ENCODE results near the gene ZFAND4. TPM values are rescaled to one million over a fixed set of nuclear protein-coding genes. Genes with fewer than 3 reads are reported as not detected.
A peak's percentile ranks its signal among the peaks of the same experiment; 100 is the strongest.
"Not testable (repeated sequence)": the region's sequence is repeated elsewhere in the genome, so short reads cannot be mapped to it uniquely, and the experiment has no call there.

Gene ZFAND4
- total and polyA plus RNA-seq, 2 experiments from 2014 or later, result 7.4 to 30.3 TPM

DNA sequence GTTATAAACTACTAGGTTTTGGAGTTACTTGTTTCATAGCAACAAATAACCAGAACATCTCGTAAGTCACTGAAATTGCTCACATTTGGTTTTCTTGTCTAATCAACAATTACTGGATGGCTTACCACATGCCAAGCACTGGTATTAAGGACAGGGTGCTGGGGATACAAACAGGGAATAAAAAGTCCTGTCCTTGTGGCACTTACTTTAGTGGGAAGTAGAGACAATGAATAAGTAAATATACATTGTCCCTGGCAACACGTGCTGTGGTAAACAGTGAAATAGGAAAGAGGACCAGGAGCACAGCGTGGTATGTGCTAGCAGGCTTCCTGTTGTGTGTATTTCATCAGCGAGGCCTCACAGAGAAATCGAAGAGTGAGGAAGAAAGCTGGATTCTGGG is 38.7 kb upstream of the ZFAND4 start:
- not testable (repeated sequence) for H3K27ac ChIP-seq (ENCODE audit: low read depth); H3K36me3 ChIP-seq (ENCODE audit: insufficient read depth); H3K27me3 ChIP-seq (ENCODE audit: insufficient read depth); H3K9me3 Mint-ChIP-seq; H3K9me2 ChIP-seq (ENCODE audit: insufficient read depth); DNase-seq (ENCODE audit: low spot score); H3K4me2 ChIP-seq; H2AFZ ChIP-seq; H3K27me3 Mint-ChIP-seq (ENCODE audit: insufficient read depth, low read depth, poor library complexity); ATAC-seq; H3F3A ChIP-seq (replicated peaks; ENCODE audit: low read depth); H3K4me1 ChIP-seq (ENCODE audit: insufficient read depth); H3K4me1 Mint-ChIP-seq; H3K4me3 ChIP-seq; H3K36me3 Mint-ChIP-seq (ENCODE audit: low read depth); H3K27ac Mint-ChIP-seq; H3K4me3 Mint-ChIP-seq; H4K20me1 ChIP-seq (replicated peaks; ENCODE audit: insufficient read depth); H3K79me2 ChIP-seq (replicated peaks; ENCODE audit: insufficient read depth)

- H3F3A ChIP-seq (replicated peaks; ENCODE audit: low read depth); H3K4me1 ChIP-seq (ENCODE audit: insufficient read depth); H3K79me2 ChIP-seq (replicated peaks; ENCODE audit: insufficient read depth); H3K36me3 Mint-ChIP-seq (ENCODE audit: low read depth); DNase-seq (ENCODE audit: low spot score); H3K27ac Mint-ChIP-seq; H3K9me2 ChIP-seq (ENCODE audit: insufficient read depth); H3K27ac ChIP-seq (ENCODE audit: low read depth); H3K36me3 ChIP-seq (ENCODE audit: insufficient read depth); H3K4me2 ChIP-seq; H3K4me3 Mint-ChIP-seq; H3K27me3 ChIP-seq (ENCODE audit: insufficient read depth); H3K4me1 Mint-ChIP-seq; H2AFZ ChIP-seq; H3K9me3 Mint-ChIP-seq; H3K27me3 Mint-ChIP-seq (ENCODE audit: insufficient read depth, low read depth, poor library complexity); H3K4me3 ChIP-seq; H4K20me1 ChIP-seq (replicated peaks; ENCODE audit: insufficient read depth): not testable (repeated sequence)
- peak; percentile 50 for ATAC-seq
These were observed 37.7 kb upstream of the ZFAND4 start for GRCh38 chr10:45710200-45710796.

DNA sequence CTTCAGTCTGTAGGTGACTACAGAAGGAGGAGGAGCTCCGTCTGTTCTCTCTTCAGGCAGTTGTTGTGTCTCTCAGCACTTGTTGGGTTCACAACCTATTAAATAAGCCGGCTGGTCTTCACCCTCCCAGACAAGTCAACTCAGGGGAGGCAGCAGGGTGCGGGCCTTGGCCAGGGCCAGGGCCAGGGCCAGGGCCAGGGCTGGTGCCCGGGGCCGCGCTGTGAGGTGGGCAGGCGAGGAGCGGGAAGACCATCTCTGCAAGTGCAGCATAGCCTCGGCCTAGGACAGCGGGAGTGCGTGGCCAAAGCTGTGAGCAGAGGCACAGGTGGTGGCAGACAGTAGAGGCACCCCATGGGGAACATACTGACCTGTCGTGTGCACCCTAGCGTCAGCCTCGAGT is 5.9 kb upstream of the ZFAND4 start:
- H3K4me3 ChIP-seq; ATAC-seq; H3K27ac Mint-ChIP-seq; H3K27me3 ChIP-seq (ENCODE audit: insufficient read depth); H4K20me1 ChIP-seq (replicated peaks; ENCODE audit: insufficient read depth); H3K4me1 ChIP-seq (ENCODE audit: insufficient read depth); H2AFZ ChIP-seq; H3K4me1 Mint-ChIP-seq; H3K4me3 Mint-ChIP-seq; H3K4me2 ChIP-seq; H3F3A ChIP-seq (replicated peaks; ENCODE audit: low read depth); H3K9me2 ChIP-seq (ENCODE audit: insufficient read depth); DNase-seq (ENCODE audit: low spot score); H3K36me3 ChIP-seq (ENCODE audit: insufficient read depth); H3K9me3 Mint-ChIP-seq; H3K79me2 ChIP-seq (replicated peaks; ENCODE audit: insufficient read depth); H3K27me3 Mint-ChIP-seq (ENCODE audit: insufficient read depth, low read depth, poor library complexity); H3K27ac ChIP-seq (ENCODE audit: low read depth); H3K36me3 Mint-ChIP-seq (ENCODE audit: low read depth): not testable (repeated sequence)

GRCh38 chr10:45675388-45675787 is 2.8 kb upstream of the ZFAND4 start:
- H3K4me3 Mint-ChIP-seq, result no peak overlapping the region
- no peaks in the 10 kb centered on the region for H3K36me3 ChIP-seq (ENCODE audit: insufficient read depth)
- H3K27me3 Mint-ChIP-seq (ENCODE audit: insufficient read depth, low read depth, poor library complexity), result peaks cover 9% of the 10 kb centered on the region
- no peak overlapping the region for H3K4me3 ChIP-seq
- H3K9me3 Mint-ChIP-seq, result peaks cover 5% of the 10 kb centered on the region; the same call in 1 of the 3 replicates
- H3K79me2 ChIP-seq (replicated peaks; ENCODE audit: insufficient read depth), result peaks cover 15% of the 10 kb centered on the region
- H3F3A ChIP-seq (replicated peaks; ENCODE audit: low read depth), result peaks cover 9% of the 10 kb centered on the region
- no peaks in the 10 kb centered on the region for H3K9me2 ChIP-seq (ENCODE audit: insufficient read depth)
- no peaks in the 10 kb centered on the region; the same call in 2 of the 3 replicates for H3K36me3 Mint-ChIP-seq (ENCODE audit: low read depth)
- peaks cover 11% of the 10 kb centered on the region; the same call in 2 of the 3 replicates for H3K4me1 Mint-ChIP-seq
- peaks cover 8% of the 10 kb centered on the region; the same call in 1 of the 2 replicates for H3K4me1 ChIP-seq (ENCODE audit: insufficient read depth)
- H3K4me2 ChIP-seq, result no peak overlapping the region
- DNase-seq (ENCODE audit: low spot score), result no peak
- no peak overlapping the region for H3K27ac ChIP-seq (ENCODE audit: low read depth)
- no peak for ATAC-seq
- H3K27ac Mint-ChIP-seq, result no peak overlapping the region
- H2AFZ ChIP-seq, result no peak overlapping the region
- H3K27me3 ChIP-seq (ENCODE audit: insufficient read depth), result no peaks in the 10 kb centered on the region
- H4K20me1 ChIP-seq (replicated peaks; ENCODE audit: insufficient read depth), result 0 out of 2 replicates have a peak, but pooled peaks cover 6% of the 10 kb centered on the region
- TF ChIP-seq, protein P1, sequence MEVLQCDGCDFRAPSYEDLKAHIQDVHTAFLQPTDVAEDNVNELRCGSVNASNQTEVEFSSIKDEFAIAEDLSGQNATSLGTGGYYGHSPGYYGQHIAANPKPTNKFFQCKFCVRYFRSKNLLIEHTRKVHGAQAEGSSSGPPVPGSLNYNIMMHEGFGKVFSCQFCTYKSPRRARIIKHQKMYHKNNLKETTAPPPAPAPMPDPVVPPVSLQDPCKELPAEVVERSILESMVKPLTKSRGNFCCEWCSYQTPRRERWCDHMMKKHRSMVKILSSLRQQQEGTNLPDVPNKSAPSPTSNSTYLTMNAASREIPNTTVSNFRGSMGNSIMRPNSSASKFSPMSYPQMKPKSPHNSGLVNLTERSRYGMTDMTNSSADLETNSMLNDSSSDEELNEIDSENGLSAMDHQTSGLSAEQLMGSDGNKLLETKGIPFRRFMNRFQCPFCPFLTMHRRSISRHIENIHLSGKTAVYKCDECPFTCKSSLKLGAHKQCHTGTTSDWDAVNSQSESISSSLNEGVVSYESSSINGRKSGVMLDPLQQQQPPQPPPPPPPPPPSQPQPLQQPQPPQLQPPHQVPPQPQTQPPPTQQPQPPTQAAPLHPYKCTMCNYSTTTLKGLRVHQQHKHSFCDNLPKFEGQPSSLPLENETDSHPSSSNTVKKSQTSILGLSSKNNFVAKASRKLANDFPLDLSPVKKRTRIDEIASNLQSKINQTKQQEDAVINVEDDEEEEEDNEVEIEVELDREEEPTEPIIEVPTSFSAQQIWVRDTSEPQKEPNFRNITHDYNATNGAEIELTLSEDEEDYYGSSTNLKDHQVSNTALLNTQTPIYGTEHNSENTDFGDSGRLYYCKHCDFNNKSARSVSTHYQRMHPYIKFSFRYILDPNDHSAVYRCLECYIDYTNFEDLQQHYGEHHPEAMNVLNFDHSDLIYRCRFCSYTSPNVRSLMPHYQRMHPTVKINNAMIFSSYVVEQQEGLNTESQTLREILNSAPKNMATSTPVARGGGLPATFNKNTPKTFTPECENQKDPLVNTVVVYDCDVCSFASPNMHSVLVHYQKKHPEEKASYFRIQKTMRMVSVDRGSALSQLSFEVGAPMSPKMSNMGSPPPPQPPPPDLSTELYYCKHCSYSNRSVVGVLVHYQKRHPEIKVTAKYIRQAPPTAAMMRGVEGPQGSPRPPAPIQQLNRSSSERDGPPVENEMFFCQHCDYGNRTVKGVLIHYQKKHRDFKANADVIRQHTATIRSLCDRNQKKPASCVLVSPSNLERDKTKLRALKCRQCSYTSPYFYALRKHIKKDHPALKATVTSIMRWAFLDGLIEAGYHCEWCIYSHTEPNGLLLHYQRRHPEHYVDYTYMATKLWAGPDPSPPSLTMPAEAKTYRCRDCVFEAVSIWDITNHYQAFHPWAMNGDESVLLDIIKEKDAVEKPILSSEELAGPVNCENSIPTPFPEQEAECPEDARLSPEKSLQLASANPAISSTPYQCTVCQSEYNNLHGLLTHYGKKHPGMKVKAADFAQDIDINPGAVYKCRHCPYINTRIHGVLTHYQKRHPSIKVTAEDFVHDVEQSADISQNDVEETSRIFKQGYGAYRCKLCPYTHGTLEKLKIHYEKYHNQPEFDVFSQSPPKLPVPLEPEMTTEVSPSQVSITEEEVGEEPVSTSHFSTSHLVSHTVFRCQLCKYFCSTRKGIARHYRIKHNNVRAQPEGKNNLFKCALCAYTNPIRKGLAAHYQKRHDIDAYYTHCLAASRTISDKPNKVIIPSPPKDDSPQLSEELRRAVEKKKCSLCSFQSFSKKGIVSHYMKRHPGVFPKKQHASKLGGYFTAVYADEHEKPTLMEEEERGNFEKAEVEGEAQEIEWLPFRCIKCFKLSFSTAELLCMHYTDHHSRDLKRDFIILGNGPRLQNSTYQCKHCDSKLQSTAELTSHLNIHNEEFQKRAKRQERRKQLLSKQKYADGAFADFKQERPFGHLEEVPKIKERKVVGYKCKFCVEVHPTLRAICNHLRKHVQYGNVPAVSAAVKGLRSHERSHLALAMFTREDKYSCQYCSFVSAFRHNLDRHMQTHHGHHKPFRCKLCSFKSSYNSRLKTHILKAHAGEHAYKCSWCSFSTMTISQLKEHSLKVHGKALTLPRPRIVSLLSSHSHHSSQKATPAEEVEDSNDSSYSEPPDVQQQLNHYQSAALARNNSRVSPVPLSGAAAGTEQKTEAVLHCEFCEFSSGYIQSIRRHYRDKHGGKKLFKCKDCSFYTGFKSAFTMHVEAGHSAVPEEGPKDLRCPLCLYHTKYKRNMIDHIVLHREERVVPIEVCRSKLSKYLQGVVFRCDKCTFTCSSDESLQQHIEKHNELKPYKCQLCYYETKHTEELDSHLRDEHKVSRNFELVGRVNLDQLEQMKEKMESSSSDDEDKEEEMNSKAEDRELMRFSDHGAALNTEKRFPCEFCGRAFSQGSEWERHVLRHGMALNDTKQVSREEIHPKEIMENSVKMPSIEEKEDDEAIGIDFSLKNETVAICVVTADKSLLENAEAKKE (CRISPR knock-in tag; IDR thresholded peaks at IDR 0.05), result no peak
- no peak for TF ChIP-seq CREB1 (CRISPR knock-in tag; IDR thresholded peaks at IDR 0.05; ENCODE audit: low read depth)
